Prostate gland (tissue), 2 donors: ENCODE data around the gene SULT1B1. TPM values are rescaled to one million over a fixed set of nuclear protein-coding genes. Genes with fewer than 3 reads are reported as not detected.

Experiments
- DNase-seq: peaks from one replicate; pipeline ENCODE4 v3.0.0-alpha.2; 2019; ENCODE audit warnings: low spot score
- H3K27ac ChIP-seq, 2 donors: fragments of 200-600 bp; sonication (generic); 2 replicates each; pipeline ENCODE4 v1.5.1; 2017 to 2019
- H3K27me3 ChIP-seq: fragments of 200-600 bp; sonication (generic); replicated peaks from 2 replicates; pipeline ENCODE4 v1.5.1; 2019; ENCODE audit not compliant: insufficient read depth
- H3K36me3 ChIP-seq, 2 donors: fragments of 200-600 bp; sonication (generic); 1 replicate in 1 of 2; 2 replicates in 1 of 2; pipeline versions ENCODE4 v1.5.1 to v1.8.1; 2017 to 2019
- H3K4me1 ChIP-seq: fragments of 200-600 bp; sonication (generic); replicated peaks from 2 replicates; pipeline ENCODE4 v1.5.1; 2019
- H3K4me3 ChIP-seq, 2 donors: fragments of 200-600 bp; sonication (generic); 2 replicates each; pipeline ENCODE4 v1.5.1; 2017 to 2019
- H3K9me3 ChIP-seq: fragments of 200-600 bp; sonication (generic); 2 replicates; pipeline ENCODE4 v1.5.1; 2017
- POLR2A ChIP-seq: fragments of 450-650 bp; IDR thresholded peaks from one replicate; pipeline ENCODE4 v1.6.1; 2016; ENCODE audit warnings: antibody characterized with exemption, mild to moderate bottlenecking
- POLR2AphosphoS5 ChIP-seq: sonication (generic); formaldehyde crosslinking; IDR thresholded peaks from one replicate; pipeline ENCODE4 v1.6.1; 2017; ENCODE audit warnings: antibody characterized with exemption
- WGBS: methylation state at CpG from one replicate; pipeline ENCODE4 v1.1.5; 2018; 5-methylcytosine and 5-hydroxymethylcytosine counted together
- intact Hi-C: fragments of 100-400 bp; cut with DNase I; formaldehyde crosslinking; loops from one replicate; pipeline ENCODE4 v1.14.2; 2022
- total RNA-seq, 2 donors: library from RNA; depleted of rRNA; stranded (reverse); fragments of >200 nt; gene quantifications; one replicate each; pipeline ENCODE4 v1.1.0, GENCODE V29; 2016
- TF ChIP-seq, protein P1 (sequence below), 4 experiments: fragments of 200-600 bp in 2 of 4; fragments of 450-650 bp in 2 of 4; sonication (generic) in 2 of 4; IDR thresholded peaks; 1 replicate in 3 of 4; 2 replicates in 1 of 4; pipeline ENCODE4 v1.5.1; 2016 to 2019; ENCODE audit warnings: antibody characterized with exemption in 4 of 4, mild to moderate bottlenecking in 2 of 4, moderate library complexity in 2 of 4

SULT1B1 gene
- total RNA-seq, 2 donors from 2014 or later = 0.36 to 3.0 TPM

DNA sequence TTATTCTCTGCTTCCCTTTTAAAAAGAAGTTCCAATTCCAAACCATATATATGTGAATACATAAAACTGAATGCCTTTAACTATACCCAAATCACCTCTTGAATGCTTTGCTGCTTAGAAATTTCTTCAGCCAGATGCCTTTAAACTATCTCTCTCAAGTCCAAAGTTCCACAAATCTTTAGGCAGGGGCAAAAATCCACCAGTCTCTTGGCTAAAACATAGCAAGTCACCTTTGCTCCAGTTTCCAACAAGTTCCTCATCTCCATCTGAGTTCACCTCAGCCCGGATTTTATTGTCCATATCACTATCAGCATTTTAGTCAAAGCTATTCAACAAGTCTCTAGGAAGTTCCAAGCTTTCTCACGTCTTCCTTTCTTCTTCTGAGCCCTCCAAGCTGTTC is 49.8 kb downstream of the SULT1B1 start:
- Histone ChIP-seq H3K36me3 (no peaks in the 10 kb centered on the region), H3K4me1 (no peaks in the 10 kb centered on the region), H3K27ac (no peak overlapping the region), H3K27me3 (no peaks in the 10 kb centered on the region), H3K4me3 (no peak overlapping the region), H3K9me3 (no peaks in the 10 kb centered on the region)
- intact Hi-C loops = no loop called here
- 86% methylated on average over 2 of the region's 2 CpGs for WGBS
- no peak for DNase-seq
- TF ChIP-seq, protein P1, sequence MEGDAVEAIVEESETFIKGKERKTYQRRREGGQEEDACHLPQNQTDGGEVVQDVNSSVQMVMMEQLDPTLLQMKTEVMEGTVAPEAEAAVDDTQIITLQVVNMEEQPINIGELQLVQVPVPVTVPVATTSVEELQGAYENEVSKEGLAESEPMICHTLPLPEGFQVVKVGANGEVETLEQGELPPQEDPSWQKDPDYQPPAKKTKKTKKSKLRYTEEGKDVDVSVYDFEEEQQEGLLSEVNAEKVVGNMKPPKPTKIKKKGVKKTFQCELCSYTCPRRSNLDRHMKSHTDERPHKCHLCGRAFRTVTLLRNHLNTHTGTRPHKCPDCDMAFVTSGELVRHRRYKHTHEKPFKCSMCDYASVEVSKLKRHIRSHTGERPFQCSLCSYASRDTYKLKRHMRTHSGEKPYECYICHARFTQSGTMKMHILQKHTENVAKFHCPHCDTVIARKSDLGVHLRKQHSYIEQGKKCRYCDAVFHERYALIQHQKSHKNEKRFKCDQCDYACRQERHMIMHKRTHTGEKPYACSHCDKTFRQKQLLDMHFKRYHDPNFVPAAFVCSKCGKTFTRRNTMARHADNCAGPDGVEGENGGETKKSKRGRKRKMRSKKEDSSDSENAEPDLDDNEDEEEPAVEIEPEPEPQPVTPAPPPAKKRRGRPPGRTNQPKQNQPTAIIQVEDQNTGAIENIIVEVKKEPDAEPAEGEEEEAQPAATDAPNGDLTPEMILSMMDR (IDR thresholded peaks at IDR 0.05) = no peak
- TF ChIP-seq POLR2A = no peak
- no peak for TF ChIP-seq POLR2AphosphoS5

DNA sequence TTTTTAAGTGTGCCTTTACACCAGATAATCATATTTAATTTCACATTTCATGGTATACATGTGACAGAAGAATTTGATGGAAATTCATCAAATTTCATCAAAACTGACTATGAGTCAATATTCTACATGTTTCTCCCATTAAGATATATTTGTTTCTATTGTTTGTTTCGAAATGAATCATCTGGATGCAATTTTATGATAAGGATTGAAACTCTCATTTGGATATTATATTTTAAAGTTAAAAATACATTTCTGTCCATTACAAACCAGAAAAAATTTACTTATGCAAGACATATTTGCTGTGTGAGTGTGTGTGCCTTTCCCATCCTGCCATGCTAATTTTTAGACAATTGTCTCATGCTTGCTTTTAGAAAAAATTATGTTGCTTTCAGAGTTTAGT is 52.2 kb downstream of the SULT1B1 start:
- intact Hi-C loops = no loop called here
- no peak for DNase-seq
- TF ChIP-seq POLR2A = no peak
- TF ChIP-seq, protein P1 (IDR thresholded peaks at IDR 0.05) = no peak
- TF ChIP-seq POLR2AphosphoS5 = no peak
- Histone ChIP-seq H3K4me3 (no peak overlapping the region), H3K9me3 (no peaks in the 10 kb centered on the region), H3K27me3 (no peaks in the 10 kb centered on the region), H3K4me1 (no peaks in the 10 kb centered on the region), H3K27ac (no peak overlapping the region), H3K36me3 (no peaks in the 10 kb centered on the region)
- WGBS = 33% methylated on average over 1 of the region's 1 CpG

DNA sequence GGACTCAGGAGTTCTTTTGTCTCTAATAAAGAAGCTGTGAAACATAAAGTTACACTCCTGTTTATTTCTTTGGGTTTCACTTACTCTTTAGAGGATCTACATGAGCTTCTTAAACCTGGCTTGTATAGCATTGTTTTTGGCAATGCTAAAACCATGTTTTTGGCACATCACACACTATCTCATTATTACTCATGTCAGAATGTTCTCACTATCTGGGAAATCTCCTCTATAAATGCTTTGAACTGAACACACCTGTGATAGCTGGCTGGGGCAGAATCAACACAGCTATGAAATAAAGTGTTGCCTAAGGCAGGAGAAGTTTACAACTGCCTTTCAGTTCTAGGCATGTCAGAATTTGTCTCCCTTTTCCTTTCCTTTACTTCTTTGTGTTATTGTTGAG is 52.6 kb downstream of the SULT1B1 start:
- Histone ChIP-seq H3K36me3 (no peaks in the 10 kb centered on the region), H3K9me3 (no peaks in the 10 kb centered on the region), H3K27me3 (no peaks in the 10 kb centered on the region), H3K4me1 (no peaks in the 10 kb centered on the region), H3K4me3 (no peak overlapping the region), H3K27ac (no peak overlapping the region)
- intact Hi-C loops = no loop called here
- TF ChIP-seq, protein P1 (IDR thresholded peaks at IDR 0.05) = no peak
- TF ChIP-seq POLR2AphosphoS5 (peak; percentile 82), POLR2A (no peak)
- DNase-seq = peak; percentile 44

DNA sequence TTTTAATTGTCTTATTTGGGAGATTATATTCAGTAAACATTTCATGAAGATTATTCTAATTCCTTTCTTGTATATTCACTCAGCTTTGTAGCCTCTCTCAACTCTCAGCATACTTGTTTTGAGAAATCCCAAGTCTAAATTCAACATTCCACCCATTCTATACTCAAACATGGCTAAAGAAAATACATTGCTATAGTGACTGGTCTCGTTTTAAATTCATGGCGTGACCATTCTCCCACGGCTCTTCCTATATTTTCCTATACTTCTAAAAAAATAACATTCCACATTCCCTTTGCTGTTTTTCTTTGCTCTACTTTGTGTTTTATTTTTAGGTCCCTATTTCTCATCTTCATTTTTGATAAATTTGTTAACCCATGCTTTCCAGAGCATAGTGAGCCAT is 58.2 kb downstream of the SULT1B1 start:
- 97% methylated on average over 3 of the region's 3 CpGs for WGBS
- no peaks in the 10 kb centered on the region for H3K4me1 ChIP-seq
- intact Hi-C loops = no loop called here
- H3K9me3 ChIP-seq = no peaks in the 10 kb centered on the region
- TF ChIP-seq POLR2A = no peak
- no peak for TF ChIP-seq POLR2AphosphoS5
- TF ChIP-seq, protein P1 (IDR thresholded peaks at IDR 0.05) = no peak
- no peaks in the 10 kb centered on the region for H3K36me3 ChIP-seq
- no peak for DNase-seq
- H3K27ac ChIP-seq = no peak overlapping the region
- no peaks in the 10 kb centered on the region for H3K27me3 ChIP-seq
- H3K4me3 ChIP-seq = no peak overlapping the region

- intact Hi-C loops = no loop called here
- Histone ChIP-seq H3K36me3 (no peaks in the 10 kb centered on the region), H3K27me3 (no peaks in the 10 kb centered on the region), H3K4me1 (no peaks in the 10 kb centered on the region), H3K27ac (no peak overlapping the region), H3K9me3 (no peaks in the 10 kb centered on the region), H3K4me3 (no peak overlapping the region)
- TF ChIP-seq POLR2A (no peak), POLR2AphosphoS5 (no peak)
- TF ChIP-seq, protein P1 (IDR thresholded peaks at IDR 0.05) = no peak
- no peak for DNase-seq
- 95% methylated on average over 4 of the region's 4 CpGs for WGBS
Measured at GRCh38 chr4:69701696-69702095, 58.7 kb downstream of the SULT1B1 start.
